ENCODE measurements around the gene ADGRV1. TPM values are rescaled to one million over a fixed set of nuclear protein-coding genes. Genes with fewer than 3 reads are reported as not detected.
A peak's percentile ranks its signal among the peaks of the same experiment; 100 is the strongest.

The ADGRV1 gene
- total RNA-seq, 1 donor from 2014 or later, result 18.2 TPM

DNA sequence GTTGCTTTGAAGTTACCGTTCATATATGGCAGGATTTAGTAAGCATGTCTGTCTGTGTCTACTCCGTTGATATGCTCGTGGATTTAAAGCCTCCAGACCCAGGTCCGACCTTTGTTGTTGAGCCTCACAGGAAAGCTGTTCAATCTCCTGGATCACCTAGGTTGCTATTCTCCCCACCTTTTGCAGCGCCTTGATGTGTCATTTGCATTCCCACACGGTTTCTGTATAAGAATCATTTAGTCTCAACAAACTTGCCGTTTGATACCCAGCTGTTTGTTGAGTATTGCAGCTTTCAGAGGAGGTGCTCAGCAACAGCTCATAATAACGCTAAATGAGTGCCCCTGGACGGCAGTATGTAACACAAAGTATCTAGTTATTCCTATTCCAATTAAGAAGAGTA is 1.2 kb upstream of the ADGRV1 start:
- no peak for DNase-seq
- H3K27me3 Mint-ChIP-seq (ENCODE audit: unreplicated experiment), result peaks cover 2% of the 10 kb centered on the region
- TF ChIP-seq, protein P1, sequence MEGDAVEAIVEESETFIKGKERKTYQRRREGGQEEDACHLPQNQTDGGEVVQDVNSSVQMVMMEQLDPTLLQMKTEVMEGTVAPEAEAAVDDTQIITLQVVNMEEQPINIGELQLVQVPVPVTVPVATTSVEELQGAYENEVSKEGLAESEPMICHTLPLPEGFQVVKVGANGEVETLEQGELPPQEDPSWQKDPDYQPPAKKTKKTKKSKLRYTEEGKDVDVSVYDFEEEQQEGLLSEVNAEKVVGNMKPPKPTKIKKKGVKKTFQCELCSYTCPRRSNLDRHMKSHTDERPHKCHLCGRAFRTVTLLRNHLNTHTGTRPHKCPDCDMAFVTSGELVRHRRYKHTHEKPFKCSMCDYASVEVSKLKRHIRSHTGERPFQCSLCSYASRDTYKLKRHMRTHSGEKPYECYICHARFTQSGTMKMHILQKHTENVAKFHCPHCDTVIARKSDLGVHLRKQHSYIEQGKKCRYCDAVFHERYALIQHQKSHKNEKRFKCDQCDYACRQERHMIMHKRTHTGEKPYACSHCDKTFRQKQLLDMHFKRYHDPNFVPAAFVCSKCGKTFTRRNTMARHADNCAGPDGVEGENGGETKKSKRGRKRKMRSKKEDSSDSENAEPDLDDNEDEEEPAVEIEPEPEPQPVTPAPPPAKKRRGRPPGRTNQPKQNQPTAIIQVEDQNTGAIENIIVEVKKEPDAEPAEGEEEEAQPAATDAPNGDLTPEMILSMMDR (IDR thresholded peaks at IDR 0.05; ENCODE audit: partially characterized antibody, unreplicated experiment), result no peak
- peak overlapping the region; percentile 98 for H3K4me3 Mint-ChIP-seq (ENCODE audit: unreplicated experiment)
- peaks cover 6% of the 10 kb centered on the region for H3K4me1 Mint-ChIP-seq (ENCODE audit: low read depth, unreplicated experiment)
- no peak overlapping the region for H3K27ac Mint-ChIP-seq (ENCODE audit: unreplicated experiment)
- H3K9me3 Mint-ChIP-seq (ENCODE audit: unreplicated experiment), result peaks cover 2% of the 10 kb centered on the region
- H3K36me3 Mint-ChIP-seq (ENCODE audit: unreplicated experiment), result no peaks in the 10 kb centered on the region

DNA sequence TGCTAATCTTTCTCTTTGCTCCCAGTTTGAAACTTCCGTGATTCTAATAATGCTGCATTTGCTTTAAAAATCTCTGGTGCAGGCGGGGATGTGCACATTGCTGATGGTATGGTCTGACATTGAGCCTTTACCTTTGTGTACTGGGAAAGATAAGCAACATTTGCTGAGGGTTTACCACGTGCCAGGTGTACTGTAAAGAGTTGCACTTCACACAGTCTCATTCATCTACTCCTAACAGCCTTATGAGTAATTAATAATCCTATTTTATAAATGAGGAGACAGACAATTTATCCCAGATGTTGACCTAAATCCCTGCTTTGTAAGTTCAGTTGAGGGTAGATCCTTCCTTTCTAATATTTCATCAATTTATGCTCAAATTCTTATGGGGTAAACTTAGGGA is 726 bp upstream of the ADGRV1 start:
- H3K27me3 Mint-ChIP-seq (ENCODE audit: unreplicated experiment), result peaks cover 2% of the 10 kb centered on the region
- H3K27ac Mint-ChIP-seq (ENCODE audit: unreplicated experiment), result no peak overlapping the region
- H3K36me3 Mint-ChIP-seq (ENCODE audit: unreplicated experiment), result no peaks in the 10 kb centered on the region
- H3K4me1 Mint-ChIP-seq (ENCODE audit: low read depth, unreplicated experiment), result peaks cover 9% of the 10 kb centered on the region
- TF ChIP-seq, protein P1 (IDR thresholded peaks at IDR 0.05; ENCODE audit: partially characterized antibody, unreplicated experiment), result no peak
- peak overlapping the region; percentile 98 for H3K4me3 Mint-ChIP-seq (ENCODE audit: unreplicated experiment)
- DNase-seq, result no peak
- peaks cover 2% of the 10 kb centered on the region for H3K9me3 Mint-ChIP-seq (ENCODE audit: unreplicated experiment)

DNA sequence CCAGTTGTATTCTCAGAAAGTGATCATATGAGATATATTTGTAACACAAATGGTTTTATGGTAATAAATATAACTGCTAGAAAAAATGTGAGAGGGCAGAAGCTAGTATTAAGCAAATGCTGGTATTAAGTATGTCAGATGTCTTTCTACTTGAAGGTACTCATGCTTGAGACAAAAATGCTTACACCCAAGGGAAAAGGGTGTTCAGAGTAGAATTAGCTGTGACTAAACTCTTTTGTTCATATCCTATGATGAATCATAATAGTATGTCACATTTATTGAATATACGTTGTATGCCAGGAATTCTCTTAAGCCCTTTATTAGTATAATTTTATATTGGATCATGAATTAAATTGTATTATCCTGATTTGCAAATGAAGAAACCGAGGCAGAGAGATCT is 2.2 kb downstream of the ADGRV1 start:
- H3K4me3 Mint-ChIP-seq (ENCODE audit: unreplicated experiment), result no peak overlapping the region
- H3K36me3 Mint-ChIP-seq (ENCODE audit: unreplicated experiment), result peaks cover 4% of the 10 kb centered on the region
- TF ChIP-seq, protein P1 (IDR thresholded peaks at IDR 0.05; ENCODE audit: partially characterized antibody, unreplicated experiment), result no peak
- no peak overlapping the region for H3K27ac Mint-ChIP-seq (ENCODE audit: unreplicated experiment)
- H3K27me3 Mint-ChIP-seq (ENCODE audit: unreplicated experiment), result peaks cover 2% of the 10 kb centered on the region
- peaks cover 5% of the 10 kb centered on the region for H3K9me3 Mint-ChIP-seq (ENCODE audit: unreplicated experiment)
- DNase-seq, result no peak
- H3K4me1 Mint-ChIP-seq (ENCODE audit: low read depth, unreplicated experiment), result peaks cover 13% of the 10 kb centered on the region

DNA sequence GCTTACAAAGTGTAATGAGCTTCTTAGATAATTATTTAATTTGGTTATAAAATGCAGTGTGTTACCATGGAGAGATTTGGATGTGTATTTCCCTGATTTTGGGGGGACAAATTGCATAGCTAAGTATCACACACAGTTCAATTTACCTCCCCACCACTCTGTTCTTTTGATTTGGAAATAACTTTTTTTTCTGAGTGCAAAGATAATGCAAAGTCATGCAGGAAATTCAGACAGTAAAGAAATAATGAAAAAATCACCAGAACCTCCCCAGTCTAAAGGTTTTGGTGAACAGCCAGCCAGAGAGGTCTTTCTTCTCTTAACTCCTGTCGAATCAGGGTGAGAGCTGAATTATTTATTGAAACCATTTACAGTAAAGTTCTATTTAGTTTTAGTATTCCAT is 3.2 kb downstream of the ADGRV1 start:
- Mint-ChIP-seq H3K4me1 (ENCODE audit: low read depth, unreplicated experiment) (peaks cover 13% of the 10 kb centered on the region), H3K36me3 (ENCODE audit: unreplicated experiment) (peaks cover 4% of the 10 kb centered on the region), H3K9me3 (ENCODE audit: unreplicated experiment) (peaks cover 5% of the 10 kb centered on the region), H3K27me3 (ENCODE audit: unreplicated experiment) (peaks cover 2% of the 10 kb centered on the region), H3K4me3 (ENCODE audit: unreplicated experiment) (no peak overlapping the region), H3K27ac (ENCODE audit: unreplicated experiment) (no peak overlapping the region)
- TF ChIP-seq, protein P1 (IDR thresholded peaks at IDR 0.05; ENCODE audit: partially characterized antibody, unreplicated experiment), result no peak
- DNase-seq, result no peak

DNA sequence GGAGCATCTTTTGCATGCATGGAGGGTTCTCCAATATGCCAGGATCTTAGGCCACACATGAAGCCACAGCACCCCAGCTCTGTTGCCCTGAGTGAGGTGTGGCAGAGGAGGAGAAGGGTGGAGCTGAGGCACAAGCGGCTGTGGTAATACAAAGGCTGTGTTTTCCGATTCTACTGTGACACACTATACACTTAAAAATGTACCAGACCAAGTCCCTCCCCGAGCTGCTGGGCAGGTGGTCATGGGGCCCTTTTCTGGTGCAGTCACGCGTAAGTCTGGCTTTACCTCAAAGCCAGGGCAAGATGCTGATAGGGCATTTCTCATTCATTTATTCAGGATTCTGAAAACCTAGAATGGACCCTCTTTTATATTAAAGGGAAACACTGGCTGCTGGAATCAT is 3.7 kb downstream of the ADGRV1 start:
- TF ChIP-seq, protein P1 (IDR thresholded peaks at IDR 0.05; ENCODE audit: partially characterized antibody, unreplicated experiment), result no peak
- peaks cover 5% of the 10 kb centered on the region for H3K9me3 Mint-ChIP-seq (ENCODE audit: unreplicated experiment)
- peaks cover 4% of the 10 kb centered on the region for H3K36me3 Mint-ChIP-seq (ENCODE audit: unreplicated experiment)
- H3K4me1 Mint-ChIP-seq (ENCODE audit: low read depth, unreplicated experiment), result peaks cover 13% of the 10 kb centered on the region
- H3K4me3 Mint-ChIP-seq (ENCODE audit: unreplicated experiment), result peak overlapping the region; percentile 23
- H3K27me3 Mint-ChIP-seq (ENCODE audit: unreplicated experiment), result peaks cover 2% of the 10 kb centered on the region
- no peak for DNase-seq
- H3K27ac Mint-ChIP-seq (ENCODE audit: unreplicated experiment), result peak overlapping the region; percentile 52

Measured in glutamatergic neuron (in vitro differentiated cells).